ENCODE data around the gene RUVBL1.

The RUVBL1 gene

DNA sequence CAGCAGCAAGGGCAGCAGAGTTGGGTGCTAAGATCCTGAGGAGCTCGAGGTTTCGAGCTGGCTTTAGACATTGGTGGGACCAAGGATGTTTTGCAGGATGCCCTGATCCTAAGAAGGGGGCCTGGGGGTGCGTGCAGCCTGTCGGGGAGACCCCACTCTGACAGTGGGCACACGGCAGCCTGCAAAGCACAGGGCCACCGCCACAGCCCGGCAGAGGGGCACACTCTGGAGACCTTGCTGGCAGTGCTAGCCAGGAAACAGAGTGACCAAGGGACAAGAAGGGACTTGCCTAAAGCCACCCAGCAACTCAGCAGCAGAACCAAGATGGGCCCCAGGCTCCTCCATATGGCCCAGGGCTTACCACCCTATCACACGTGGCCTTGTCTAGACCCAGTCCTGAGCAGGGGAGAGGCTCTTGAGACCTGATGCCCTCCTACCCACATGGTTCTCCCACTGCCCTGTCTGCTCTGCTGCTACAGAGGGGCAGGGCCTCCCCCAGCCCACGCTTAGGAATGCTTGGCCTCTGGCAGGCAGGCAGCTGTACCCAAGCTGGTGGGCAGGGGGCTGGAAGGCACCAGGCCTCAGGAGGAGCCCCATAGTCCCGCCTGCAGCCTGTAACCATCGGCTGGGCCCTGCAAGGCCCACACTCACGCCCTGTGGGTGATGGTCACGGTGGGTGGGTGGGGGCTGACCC, 52.6 kb downstream of the RUVBL1 start:
- no peak overlapping the region for H3K4me3 ChIP-seq (ENCODE audit: low read depth, low read length)

DNA sequence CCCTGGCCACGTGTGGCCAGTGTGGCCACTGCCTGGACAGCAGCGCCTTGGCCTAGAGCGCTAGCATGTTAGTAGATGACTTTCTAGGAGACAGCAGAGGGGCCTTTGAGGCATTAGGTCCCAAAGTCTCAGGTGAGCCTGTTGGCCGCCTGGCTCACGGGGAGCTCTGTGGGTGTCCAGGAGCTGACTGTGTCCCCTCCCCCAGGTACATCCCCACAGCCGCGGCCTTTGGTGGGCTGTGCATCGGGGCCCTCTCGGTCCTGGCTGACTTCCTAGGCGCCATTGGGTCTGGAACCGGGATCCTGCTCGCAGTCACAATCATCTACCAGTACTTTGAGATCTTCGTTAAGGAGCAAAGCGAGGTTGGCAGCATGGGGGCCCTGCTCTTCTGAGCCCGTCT, 54.3 kb downstream of the RUVBL1 start:
- no peak overlapping the region for H3K4me3 ChIP-seq (ENCODE audit: low read depth, low read length)

DNA sequence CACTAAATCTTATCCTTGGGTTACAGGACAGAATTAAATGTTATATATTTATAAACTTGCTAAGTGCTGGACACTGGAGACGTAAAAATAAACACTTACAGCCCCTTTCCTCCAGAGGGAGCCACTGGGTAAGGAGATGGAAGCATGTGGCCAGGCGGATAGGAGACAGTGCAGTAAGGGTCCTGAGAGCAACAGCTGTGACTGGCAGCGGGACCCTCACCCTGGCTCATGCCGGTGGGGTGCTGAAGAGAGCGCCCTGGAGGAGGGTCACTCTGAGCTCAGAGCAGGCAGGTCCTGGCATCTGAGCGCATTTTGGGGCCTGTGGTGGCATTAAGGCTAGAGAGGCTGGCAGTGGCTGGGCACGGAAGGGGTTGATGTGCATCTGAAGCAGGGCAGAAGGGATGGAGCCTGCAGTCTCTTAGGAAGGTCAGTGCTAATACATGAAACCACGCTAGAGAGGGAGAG, 55.4 kb downstream of the RUVBL1 start:
- H3K4me3 ChIP-seq (ENCODE audit: low read depth, low read length), result no peak overlapping the region

GRCh38 chr3:128067489-128067888, 56.1 kb downstream of the RUVBL1 start:
- no peak overlapping the region for H3K4me3 ChIP-seq (ENCODE audit: low read depth, low read length)

DNA sequence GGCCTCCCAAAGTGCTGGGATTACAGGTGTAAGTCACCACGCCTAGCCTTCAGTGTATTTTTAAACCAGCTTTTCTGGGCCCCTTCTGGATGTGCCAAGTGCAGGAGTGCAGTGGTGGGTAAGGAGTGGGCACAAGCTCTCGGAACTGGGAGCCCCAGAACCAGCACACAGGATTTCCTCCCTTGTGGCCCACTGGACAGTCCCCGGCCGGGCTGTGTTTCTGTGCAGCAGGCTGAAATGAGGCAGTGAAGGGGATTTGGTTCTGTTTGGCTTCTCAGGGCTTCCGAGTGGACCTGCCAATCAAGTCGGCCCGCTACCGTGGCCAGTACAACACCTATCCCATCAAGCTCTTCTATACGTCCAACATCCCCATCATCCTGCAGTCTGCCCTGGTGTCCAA, 56.9 kb downstream of the RUVBL1 start:
- no peak overlapping the region for H3K4me3 ChIP-seq (ENCODE audit: low read depth, low read length)

GRCh38 chr3:128066114-128066513, 57.5 kb downstream of the RUVBL1 start:
- H3K4me3 ChIP-seq (ENCODE audit: low read depth, low read length), result no peak overlapping the region

GRCh38 chr3:128064962-128065361, 58.6 kb downstream of the RUVBL1 start:
- H3K4me3 ChIP-seq (ENCODE audit: low read depth, low read length), result no peak overlapping the region

DNA sequence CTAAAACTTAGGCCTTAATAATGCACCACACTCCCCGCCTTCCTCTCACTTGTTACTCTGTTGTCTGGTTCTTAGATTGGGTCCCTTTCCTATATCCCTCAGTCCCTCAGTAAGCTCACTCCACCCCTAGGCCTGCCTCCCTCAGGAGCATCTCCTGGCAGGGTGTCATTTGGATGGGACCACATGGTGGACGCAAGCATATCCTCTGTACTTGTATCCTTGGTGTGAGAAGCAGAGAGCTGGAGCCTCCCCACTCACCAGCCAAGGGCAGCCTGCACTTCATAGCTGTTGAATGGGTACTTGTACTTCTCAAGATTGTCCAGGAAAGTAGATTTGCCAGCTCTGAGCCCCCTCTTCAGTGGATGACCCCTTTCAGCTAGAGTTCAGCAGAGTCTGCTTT, 59.7 kb downstream of the RUVBL1 start:
- H3K4me3 ChIP-seq (ENCODE audit: low read depth, low read length), result no peak overlapping the region

GRCh38 chr3:128062033-128062745, 61.4 kb downstream of the RUVBL1 start:
- H3K4me3 ChIP-seq (ENCODE audit: low read depth, low read length), result no peak overlapping the region

- H3K4me3 ChIP-seq (ENCODE audit: low read depth, low read length), result no peak overlapping the region
Measured at GRCh38 chr3:128060473-128061381, 62.9 kb downstream of the RUVBL1 start.

GRCh38 chr3:128056258-128056657, 67.4 kb downstream of the RUVBL1 start:
- no peak overlapping the region for H3K4me3 ChIP-seq (ENCODE audit: low read depth, low read length)

DNA sequence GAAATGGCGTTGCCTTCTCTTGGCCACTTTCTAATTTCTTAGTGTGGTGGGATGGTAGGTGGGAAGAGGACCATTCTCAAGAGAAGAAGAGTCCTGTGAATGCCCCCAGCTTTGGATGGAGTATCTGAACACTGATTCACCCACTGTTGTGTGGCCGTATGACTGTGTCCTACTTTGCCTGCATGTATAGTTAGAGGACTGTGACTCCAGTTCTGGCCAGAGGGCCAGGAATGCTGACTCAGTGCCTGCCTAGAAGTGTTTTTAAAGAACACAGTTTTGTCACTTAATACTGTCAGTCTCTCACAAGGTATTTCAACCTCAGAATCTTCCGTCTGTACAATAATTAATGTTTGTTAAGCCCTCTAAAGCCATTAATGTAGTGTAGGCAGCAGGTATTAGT, 69.2 kb downstream of the RUVBL1 start:
- no peak overlapping the region for H3K4me3 ChIP-seq (ENCODE audit: low read depth, low read length)

- H3K4me3 ChIP-seq (ENCODE audit: low read depth, low read length), result no peak overlapping the region
Measured at GRCh38 chr3:128053614-128054013, 70.0 kb downstream of the RUVBL1 start.

DNA sequence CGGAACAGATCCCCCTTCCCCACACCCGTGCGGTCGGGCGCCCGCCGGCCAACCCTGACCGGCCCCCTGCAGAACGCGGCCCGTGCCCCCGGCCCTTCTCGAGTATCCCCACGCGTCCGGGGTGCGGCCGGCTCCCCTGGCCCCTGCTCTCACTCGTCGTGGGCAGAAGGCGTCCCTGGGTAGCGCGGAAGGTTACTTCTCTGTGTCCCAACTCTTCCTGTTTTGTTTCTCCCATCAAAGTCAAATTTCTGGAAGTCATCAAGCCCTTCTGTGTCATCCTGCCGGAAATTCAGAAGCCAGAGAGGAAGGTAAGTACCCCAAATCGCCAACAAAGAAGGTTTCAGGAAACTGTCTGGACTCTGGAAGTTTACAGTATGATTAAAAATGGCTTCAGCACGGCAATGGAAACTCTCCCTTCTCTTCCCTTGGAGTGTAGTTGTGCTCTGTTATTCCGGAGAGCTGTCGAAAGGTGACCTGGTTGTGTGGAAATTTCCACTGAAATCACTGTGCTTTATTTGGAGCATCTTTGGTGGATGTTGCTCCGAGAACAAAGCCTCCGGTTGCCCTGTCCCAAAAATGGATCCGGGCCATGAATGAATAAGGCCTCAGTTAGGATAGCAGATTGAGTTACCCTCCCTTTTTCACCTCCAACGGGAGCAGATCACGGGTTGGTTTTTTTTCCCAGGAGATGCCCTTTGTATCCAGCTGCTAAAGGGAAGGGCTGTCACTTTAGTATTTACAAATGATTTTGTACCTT, 70.8 kb downstream of the RUVBL1 start:
- peak overlapping the region; percentile 72 for H3K4me3 ChIP-seq (ENCODE audit: low read depth, low read length)

GRCh38 chr3:128051837-128052594, 71.6 kb downstream of the RUVBL1 start, which contains the start of gene SEC61A1:
Gene SEC61A1 (plus strand): TSS chr3:128052437. CDS start chr3:128052553, 116 bp downstream.
- peak within 1 kb of the TSS; percentile 83 for H3K4me3 ChIP-seq (ENCODE audit: low read depth, low read length)

DNA sequence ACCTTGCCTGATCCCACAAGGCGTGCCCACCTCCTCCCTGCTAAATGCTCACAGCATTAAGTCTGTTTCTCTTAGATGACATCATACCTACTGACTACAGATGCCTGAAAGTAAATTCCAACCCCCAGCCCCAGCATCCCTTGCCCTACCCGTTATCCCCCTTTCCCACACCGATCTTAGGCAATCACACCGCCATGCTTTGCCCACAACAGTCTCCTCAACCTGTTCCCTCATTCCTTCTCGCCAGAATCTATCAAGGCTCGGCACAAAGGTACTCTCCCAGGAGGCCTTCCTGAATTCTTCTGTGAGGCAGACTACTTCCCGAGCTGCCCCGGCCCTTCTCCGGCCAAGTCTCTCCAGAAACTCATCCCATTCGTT, 72.2 kb downstream of the RUVBL1 start:
- peak overlapping the region; percentile 83 for H3K4me3 ChIP-seq (ENCODE audit: low read depth, low read length)

- H3K4me3 ChIP-seq (ENCODE audit: low read depth, low read length), result no peak overlapping the region
Measured at GRCh38 chr3:128050597-128050996, 73.0 kb downstream of the RUVBL1 start.

DNA sequence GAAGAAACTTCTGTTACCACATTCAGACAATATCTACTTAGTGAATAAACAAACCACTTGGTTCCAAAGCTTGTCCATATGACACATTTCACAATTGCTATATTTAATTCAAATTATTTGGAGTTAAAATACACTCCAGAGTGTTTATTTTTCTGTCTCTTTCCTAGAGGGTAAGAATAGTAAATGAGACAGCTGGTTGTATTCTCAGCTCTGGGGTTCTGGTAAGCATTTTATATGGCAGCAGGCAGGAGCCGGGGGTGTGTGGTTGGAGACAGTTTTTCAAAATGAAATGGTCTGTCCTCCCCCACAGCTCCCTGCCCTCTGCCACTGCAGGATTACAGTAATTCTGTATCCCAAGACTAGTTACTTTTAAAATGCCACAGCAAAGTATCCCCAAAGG, 82.3 kb downstream of the RUVBL1 start:
- H3K4me3 ChIP-seq (ENCODE audit: low read depth, low read length), result no peak overlapping the region

- H3K4me3 ChIP-seq (ENCODE audit: low read depth, low read length), result no peak overlapping the region
Measured at GRCh38 chr3:128040660-128041059, 83.0 kb downstream of the RUVBL1 start.

DNA sequence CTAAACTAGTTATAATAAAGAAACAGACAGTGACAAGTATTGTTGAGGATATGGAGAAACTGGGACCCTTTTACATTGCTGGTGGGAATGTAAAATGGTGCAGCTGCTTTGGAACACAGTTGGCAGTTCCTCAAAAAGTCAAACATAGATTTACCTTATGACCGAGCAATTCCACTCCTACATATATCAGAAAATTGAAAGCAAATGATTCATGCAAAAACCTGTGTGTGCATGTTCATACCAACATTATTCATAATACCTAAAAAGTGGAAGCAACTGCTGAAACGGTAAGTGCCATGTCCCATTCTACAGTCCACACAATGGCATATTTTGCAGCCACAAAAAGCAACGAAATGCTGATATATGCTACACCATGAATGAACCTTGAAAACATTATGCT, 83.6 kb downstream of the RUVBL1 start:
- no peak overlapping the region for H3K4me3 ChIP-seq (ENCODE audit: low read depth, low read length)
